HG03378 (cell line): Measurements from ENCODE around the gene CCDC112.
"Not testable (repeated sequence)": the region's sequence is repeated elsewhere in the genome, so short reads cannot be mapped to it uniquely, and the experiment has no call there.

ENCODE experiments used
- ATAC-seq: cut with Tn5 transposase; IDR thresholded peaks from one replicate; pipeline ENCODE4 v1.9.1; 2021; ENCODE audit warnings: mild to moderate bottlenecking, moderate library complexity; ENCODE audit not compliant: unreplicated experiment

CCDC112 gene

GRCh38 chr5:115262321-115263077, 34.0 kb downstream of the CCDC112 start, which contains the start of gene PGGT1B:
Gene PGGT1B, minus strand, starts transcription at chr5:115262877. Its CDS starts 26 bp downstream, at chr5:115262851.
- ATAC-seq = peak; percentile 86

DNA sequence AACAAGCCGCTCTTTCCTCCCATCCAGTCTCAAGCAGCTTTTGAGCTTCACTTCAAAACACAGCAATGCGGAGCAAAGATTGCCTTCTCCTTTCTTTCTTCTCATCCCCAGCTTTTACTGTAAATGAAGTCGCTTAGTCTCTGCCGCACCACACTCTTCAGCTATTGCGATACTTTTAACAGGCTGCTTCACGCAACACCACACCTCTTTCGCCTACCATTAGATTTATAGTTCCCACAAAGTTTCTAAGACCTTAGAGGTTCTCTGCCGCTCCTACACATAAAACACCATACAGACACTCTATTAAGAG, 34.5 kb downstream of the CCDC112 start:
- ATAC-seq = peak; percentile 52

- no peak for ATAC-seq
Measured at GRCh38 chr5:115260248-115260647, 36.2 kb downstream of the CCDC112 start.

- no peak for ATAC-seq
Measured at GRCh38 chr5:115257981-115258380, 38.5 kb downstream of the CCDC112 start.

DNA sequence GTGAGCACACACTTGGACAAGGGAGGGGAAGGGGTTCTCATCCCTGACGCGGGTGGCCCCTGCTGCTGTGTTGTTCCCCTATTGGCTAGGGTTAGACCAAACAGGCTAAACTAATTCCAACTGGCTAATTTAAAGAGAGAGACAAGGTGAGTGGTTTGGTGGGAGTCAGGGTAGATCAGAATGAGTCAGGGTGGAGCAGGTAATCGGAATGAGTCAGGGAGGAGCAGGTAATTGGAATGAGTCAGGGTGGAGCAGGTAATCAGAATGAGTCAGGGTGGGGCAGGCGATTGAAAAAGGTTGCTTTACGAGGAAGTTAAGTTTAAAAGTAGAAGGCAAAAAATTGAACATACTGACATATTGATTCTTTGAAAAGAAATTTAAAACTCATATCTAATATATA, 47.1 kb downstream of the CCDC112 start:
- ATAC-seq = not testable (repeated sequence)

- peak; percentile 73 for ATAC-seq
Measured at GRCh38 chr5:115246361-115246991, 50.0 kb downstream of the CCDC112 start.

DNA sequence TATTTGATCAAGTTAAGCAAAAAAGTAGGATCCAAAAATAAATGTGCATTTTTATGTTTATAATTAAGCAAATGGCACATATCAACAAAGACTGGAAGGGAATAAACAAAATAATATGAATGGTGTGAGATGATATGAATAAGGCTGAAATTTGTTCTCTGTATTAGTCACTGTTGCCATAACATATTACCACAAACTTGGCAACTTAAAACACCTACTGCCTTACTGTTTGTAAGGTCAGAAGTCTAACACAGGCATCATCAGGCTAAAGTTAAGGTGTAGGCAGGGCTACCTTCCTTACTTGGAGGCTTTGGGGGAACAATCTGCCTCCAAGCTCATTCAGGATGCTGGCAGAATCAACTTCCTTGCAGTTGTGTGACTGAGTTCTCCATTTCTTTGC, 53.0 kb downstream of the CCDC112 start:
- peak; percentile 88 for ATAC-seq

GRCh38 chr5:115241881-115242642, 54.4 kb downstream of the CCDC112 start:
- no peak for ATAC-seq

DNA sequence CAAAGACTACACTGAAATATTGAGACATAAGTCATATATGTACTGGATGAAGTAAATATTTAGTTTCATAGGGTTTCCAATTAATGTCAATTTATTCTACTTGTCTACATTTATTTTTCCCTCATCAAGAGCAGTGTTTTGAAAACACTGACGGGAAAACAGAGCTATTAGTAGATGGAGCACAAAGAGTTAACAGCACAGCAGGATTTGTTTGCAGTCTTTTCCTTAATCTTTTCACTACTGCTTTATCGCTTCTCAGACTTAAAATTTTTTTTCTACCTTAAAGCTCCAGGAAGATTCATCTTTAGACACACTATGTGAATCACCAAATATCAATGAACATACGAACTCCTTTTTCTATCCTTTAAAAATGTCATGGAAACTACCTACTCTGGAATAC, 59.4 kb downstream of the CCDC112 start:
- no peak for ATAC-seq

DNA sequence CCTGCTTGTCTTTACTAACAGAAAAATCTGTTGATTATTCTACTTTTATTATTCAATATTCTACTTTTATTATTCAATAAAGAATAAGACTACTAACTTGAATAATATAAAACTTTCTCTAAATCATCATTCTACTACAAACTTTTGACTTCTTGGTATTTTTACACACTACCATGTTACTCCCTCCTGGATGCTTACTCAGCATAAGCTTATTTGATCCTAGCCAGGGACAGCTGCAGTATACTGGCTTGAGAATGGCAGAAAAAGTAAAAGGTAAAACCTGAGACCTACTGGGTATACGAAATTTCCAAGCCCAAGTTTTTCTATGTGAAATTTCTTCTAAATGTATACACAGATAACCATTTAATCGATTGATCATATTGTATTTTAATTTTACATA, 59.9 kb downstream of the CCDC112 start:
- ATAC-seq = no peak

GRCh38 chr5:115231598-115231997, 64.9 kb downstream of the CCDC112 start:
- no peak for ATAC-seq

DNA sequence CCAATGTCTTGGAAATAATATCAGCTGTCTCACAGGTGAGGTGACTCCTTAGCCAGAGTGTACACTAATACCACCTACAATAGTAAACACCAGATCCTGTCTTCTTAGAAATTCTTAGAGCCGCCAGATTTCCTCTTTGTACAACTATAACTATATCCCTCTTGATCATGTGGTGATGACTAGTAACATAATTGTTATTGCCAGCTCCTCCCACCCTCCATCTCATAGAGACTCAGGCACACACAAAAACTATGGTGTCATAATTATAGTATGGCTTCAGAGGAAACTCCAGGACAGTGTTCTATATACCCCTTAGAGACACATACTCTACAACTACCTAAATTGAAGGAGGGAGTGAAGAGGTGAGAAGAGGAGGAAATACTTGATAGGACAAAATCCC, 66.8 kb downstream of the CCDC112 start:
- ATAC-seq = no peak

DNA sequence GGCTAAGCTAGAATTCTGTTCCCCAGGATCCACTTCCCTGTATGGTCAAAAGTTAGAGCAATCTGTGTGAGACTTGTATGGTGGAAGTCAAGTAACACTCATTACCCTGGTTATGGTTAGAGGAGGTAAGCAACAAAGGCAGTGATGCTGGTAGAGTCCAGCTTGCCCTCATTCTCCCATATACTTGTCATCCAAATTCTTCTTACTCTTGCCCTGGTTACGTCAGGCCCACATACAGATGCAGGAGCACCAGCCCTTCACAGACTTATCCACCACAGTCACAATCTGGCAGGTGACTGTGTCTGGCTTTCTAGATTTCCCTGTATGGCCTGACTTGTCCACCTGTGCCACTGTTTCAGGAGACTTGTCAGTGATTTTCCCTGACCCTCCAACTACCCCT, 69.2 kb downstream of the CCDC112 start:
- no peak for ATAC-seq
